Fibroblast of lung (primary cell): ENCODE data around the gene PFKM. TPM values are rescaled to one million over a fixed set of nuclear protein-coding genes. Genes with fewer than 3 reads are reported as not detected.
"Not testable (repeated sequence)": the region's sequence is repeated elsewhere in the genome, so short reads cannot be mapped to it uniquely, and the experiment has no call there.

Experiments used
- DNase-seq, 2 donors: peaks; one replicate each; pipeline versions ENCODE4 v3.0.0 to v3.0.0-alpha.2; 2010; ENCODE audit warnings: low read depth in 2 of 2
- H2AFZ ChIP-seq: 2 replicates; pipeline ENCODE4 v1.5.1; 2012; ENCODE audit warnings: low read length, control low read depth, inconsistent platforms
- H3K27ac ChIP-seq: 2 replicates; pipeline ENCODE4 v1.5.1; 2011; ENCODE audit warnings: low read length, control low read depth; ENCODE audit not compliant: insufficient read depth
- H3K27me3 ChIP-seq: 2 replicates; pipeline ENCODE4 v1.5.1; 2011; ENCODE audit warnings: mild to moderate bottlenecking, low read length; ENCODE audit not compliant: control insufficient read depth, insufficient read depth
- H3K36me3 ChIP-seq: 2 replicates; pipeline ENCODE4 v1.5.1; 2011; ENCODE audit warnings: low read length; ENCODE audit not compliant: control insufficient read depth, insufficient read depth
- H3K4me1 ChIP-seq: 2 replicates; pipeline ENCODE4 v1.5.1; 2011; ENCODE audit warnings: low read length; ENCODE audit not compliant: control insufficient read depth, insufficient read depth; ENCODE audit errors: extremely low read depth
- H3K4me2 ChIP-seq: 2 replicates; pipeline ENCODE4 v1.5.1; 2011; ENCODE audit warnings: low read length, control low read depth; ENCODE audit not compliant: insufficient read depth; ENCODE audit errors: extremely low read depth
- H3K4me3 ChIP-seq, 4 experiments: fragments of 200-600 bp in 1 of 4; sonication (generic) in 1 of 4; replicated peaks in 1 of 4; 2 replicates each; pipeline ENCODE4 v1.5.1; 2011 to 2016; ENCODE audit warnings: low read length in 4 of 4, low read depth in 3 of 4, mild to moderate bottlenecking in 3 of 4, control low read depth in 2 of 4, inconsistent platforms in 1 of 4, mixed read lengths in 1 of 4; ENCODE audit not compliant: insufficient read depth in 1 of 4; ENCODE audit errors: control extremely low read depth in 1 of 4
- H3K79me2 ChIP-seq: 2 replicates; pipeline ENCODE4 v1.5.1; 2012; ENCODE audit warnings: mild to moderate bottlenecking, low read length, inconsistent platforms; ENCODE audit not compliant: control insufficient read depth, insufficient read depth
- H3K9ac ChIP-seq: 2 replicates; pipeline ENCODE4 v1.5.1; 2011; ENCODE audit warnings: mild to moderate bottlenecking, low read length, control low read depth; ENCODE audit not compliant: insufficient read depth
- H3K9me3 ChIP-seq: 2 replicates; pipeline ENCODE4 v1.5.1; 2012; ENCODE audit warnings: low read depth, low read length; ENCODE audit not compliant: control insufficient read depth, insufficient read depth
- H4K20me1 ChIP-seq: 2 replicates; pipeline ENCODE4 v1.5.1; 2011; ENCODE audit warnings: low read length; ENCODE audit not compliant: control insufficient read depth, insufficient read depth; ENCODE audit errors: extremely low read depth
- CTCF ChIP-seq, 2 donors: IDR thresholded peaks in 1 of 2; conservative IDR thresholded peaks in 1 of 2; 1 replicate in 1 of 2; 2 replicates in 1 of 2; pipeline ENCODE4 v1.5.1; 2011 to 2012; ENCODE audit warnings: low read length in 2 of 2, control low read depth in 1 of 2, inconsistent platforms in 1 of 2, low read depth in 1 of 2, mild to moderate bottlenecking in 1 of 2
- EZH2 ChIP-seq: IDR thresholded peaks from 2 replicates; pipeline ENCODE4 v1.5.1; 2012; ENCODE audit warnings: low read length, control low read depth, mild to moderate bottlenecking; ENCODE audit errors: missing control alignments
- polyA plus RNA-seq, 2 donors: library from polyadenylated mRNA; depleted of rRNA in 1 of 2; stranded (reverse) in 1 of 2; unstranded in 1 of 2; fragments of >200 nt; gene quantifications; 2 replicates each; pipeline ENCODE4 v1.2.1, GENCODE V29; 2011 to 2012; ENCODE audit warnings: missing spikeins in 1 of 2
- total RNA-seq: library from RNA; depleted of rRNA; stranded (reverse); fragments of >200 nt; gene quantifications from 2 replicates; pipeline ENCODE4 v1.2.1, GENCODE V29; 2014

The PFKM gene
- total and polyA plus RNA-seq, 2 donors (not counting 1 experiment from before 2014, with no cell fraction given), result 88.4 to 98.9 TPM

GRCh38 chr12:48106681-48107613 is 12.2 kb upstream of the PFKM start:
- TF ChIP-seq EZH2, result no peak
- no peak for TF ChIP-seq CTCF (conservative IDR thresholded peaks at IDR 0.05 in 1 of 2, IDR thresholded peaks at IDR 0.05 in 1 of 2; ENCODE audit: low read depth in 1 of 2, low read length in 2 of 2)
- peaks cover 4% of the 10 kb centered on the region for H3K4me1 ChIP-seq
- no peaks in the 10 kb centered on the region for H3K36me3 ChIP-seq

GRCh38 chr12:48109424-48109823 is 9.7 kb upstream of the PFKM start:
- Histone ChIP-seq H3K79me2 (peaks cover 10% of the 10 kb centered on the region), H2AFZ (no peak overlapping the region), H3K36me3 (no peaks in the 10 kb centered on the region), H3K27ac (no peak overlapping the region), H3K4me1 (peaks cover 3% of the 10 kb centered on the region), H3K4me3 (no peak overlapping the region), H3K27me3 (peaks cover 3% of the 10 kb centered on the region), H3K9me3 (no peaks in the 10 kb centered on the region), H3K9ac (no peak overlapping the region), H3K4me2 (no peak overlapping the region), H4K20me1 (no peaks in the 10 kb centered on the region)
- no peak for DNase-seq
- TF ChIP-seq CTCF (conservative IDR thresholded peaks at IDR 0.05 in 1 of 2, IDR thresholded peaks at IDR 0.05 in 1 of 2; ENCODE audit: low read depth in 1 of 2, low read length in 2 of 2) (no peak), EZH2 (no peak)

More at GRCh38 chr12:48106681-48107613, 12.2 kb upstream of the PFKM start:
- H3K9ac ChIP-seq, result peak overlapping the region; percentile 95
- H3K9me3 ChIP-seq, result no peaks in the 10 kb centered on the region
- no peaks in the 10 kb centered on the region for H3K27me3 ChIP-seq
- H3K4me3 ChIP-seq, result peak overlapping the region; percentile 61 to 81 (median 70)
- peaks cover 31% of the 10 kb centered on the region for H3K79me2 ChIP-seq
- peak overlapping the region; percentile 86 for H3K4me2 ChIP-seq
- no peaks in the 10 kb centered on the region for H4K20me1 ChIP-seq
- peak overlapping the region; percentile 99 for H3K27ac ChIP-seq
- no peak for DNase-seq
- H2AFZ ChIP-seq, result peak overlapping the region; percentile 99

- no peaks in the 10 kb centered on the region for H3K36me3 ChIP-seq
- H3K4me3 ChIP-seq, result no peak overlapping the region
- peaks cover 3% of the 10 kb centered on the region for H3K27me3 ChIP-seq
- H3K4me2 ChIP-seq, result no peak overlapping the region
- H3K9me3 ChIP-seq, result no peaks in the 10 kb centered on the region
- H3K79me2 ChIP-seq, result no peaks in the 10 kb centered on the region
- no peaks in the 10 kb centered on the region for H4K20me1 ChIP-seq
- no peak overlapping the region for H3K27ac ChIP-seq
- no peak overlapping the region for H3K9ac ChIP-seq
- DNase-seq, result no peak
- TF ChIP-seq CTCF (conservative IDR thresholded peaks at IDR 0.05 in 1 of 2, IDR thresholded peaks at IDR 0.05 in 1 of 2; ENCODE audit: low read depth in 1 of 2, low read length in 2 of 2), result no peak
- TF ChIP-seq EZH2, result no peak
- H3K4me1 ChIP-seq, result no peaks in the 10 kb centered on the region
- H2AFZ ChIP-seq, result no peak overlapping the region
Measured at GRCh38 chr12:48110691-48111311, 8.4 kb upstream of the PFKM start.

GRCh38 chr12:48111312-48111693 is 7.9 kb upstream of the PFKM start:
- H3K9me3 ChIP-seq, result not testable (repeated sequence)

More at GRCh38 chr12:48111312-48111693, 7.9 kb upstream of the PFKM start:
- not testable (repeated sequence) for H4K20me1 ChIP-seq, H3K27me3 ChIP-seq, H3K4me3 ChIP-seq, H3K4me1 ChIP-seq, H3K36me3 ChIP-seq, H2AFZ ChIP-seq, DNase-seq, H3K9ac ChIP-seq, H3K79me2 ChIP-seq, H3K4me2 ChIP-seq, H3K27ac ChIP-seq
